ENCODE data around the gene CHRM2.

- TF ChIP-seq NFRKB (IDR thresholded peaks at IDR 0.05), result no peak
- no peak for TF ChIP-seq SUZ12 (IDR thresholded peaks at IDR 0.05)
- TF ChIP-seq FOXM1 (IDR thresholded peaks at IDR 0.05; ENCODE audit: borderline replicate concordance), result no peak
- no peak for TF ChIP-seq BHLHE40 (IDR thresholded peaks at IDR 0.05; ENCODE audit: borderline replicate concordance)
- TF ChIP-seq LEF1 (IDR thresholded peaks at IDR 0.05; ENCODE audit: borderline replicate concordance), result no peak
- TF ChIP-seq L3MBTL2 (conservative IDR thresholded peaks at IDR 0.05), result no peak
- TF ChIP-seq HDGF (IDR thresholded peaks at IDR 0.05; ENCODE audit: borderline replicate concordance), result no peak
- TF ChIP-seq SP1 (IDR thresholded peaks at IDR 0.05), result no peak
- TF ChIP-seq ARNT (IDR thresholded peaks at IDR 0.05), result no peak
These were observed 10.9 kb upstream of the CHRM2 start for GRCh38 chr7:136857573-136857972.
